WTC11 (cell line): ENCODE data around the gene MRPL22.
"Not testable (repeated sequence)": the region's sequence is repeated elsewhere in the genome, so short reads cannot be mapped to it uniquely, and the experiment has no call there.

ENCODE experiments used
- AFF4 ChIP-seq: sonication (generic); formaldehyde crosslinking; IDR thresholded peaks from 2 replicates; pipeline ENCODE4 v1.8.1; 2023; ENCODE audit warnings: mild to moderate bottlenecking, missing genetic modification reagents, borderline replicate concordance
- CTCF ChIP-seq: fragments of 200-600 bp; IDR thresholded peaks from 2 replicates; pipeline ENCODE4 v1.8.0; 2022; ENCODE audit warnings: antibody characterized with exemption
- ELF4 ChIP-seq: sonication (generic); formaldehyde crosslinking; IDR thresholded peaks from 2 replicates; pipeline ENCODE4 v1.8.1; 2022; ENCODE audit warnings: low read depth, mild to moderate bottlenecking, moderate library complexity, missing genetic modification reagents
- FOXP1 ChIP-seq: sonication (generic); formaldehyde crosslinking; IDR thresholded peaks from 2 replicates; pipeline ENCODE4 v1.8.0; 2022; ENCODE audit warnings: missing genetic modification reagents, mild to moderate bottlenecking, moderate library complexity, borderline replicate concordance
- MLX ChIP-seq: sonication (generic); formaldehyde crosslinking; IDR thresholded peaks from 2 replicates; pipeline ENCODE4 v1.8.1; 2023; ENCODE audit warnings: mild to moderate bottlenecking, missing genetic modification reagents, moderate library complexity
- ZBTB43 ChIP-seq: sonication (generic); formaldehyde crosslinking; IDR thresholded peaks from 2 replicates; pipeline ENCODE4 v1.8.1; 2023; ENCODE audit warnings: mild to moderate bottlenecking, missing genetic modification reagents

GRCh38 chr5:154978294-154978693 lies 37.4 kb downstream of the MRPL22 start:
- TF ChIP-seq CTCF; ELF4 (CRISPR knock-in tag); FOXP1 (CRISPR knock-in tag); MLX (CRISPR knock-in tag); AFF4 (CRISPR knock-in tag); ZBTB43 (CRISPR knock-in tag): not testable (repeated sequence)
